ENCODE measurements around the gene FAM174B. TPM values are rescaled to one million over a fixed set of nuclear protein-coding genes. Genes with fewer than 3 reads are reported as not detected.

Gene FAM174B
- total RNA-seq, 1 experiment from 2014 or later: 0.30 TPM

- no peaks in the 10 kb centered on the region for H3K36me3 ChIP-seq (ENCODE audit: control insufficient read depth in 1 of 2, insufficient read depth in 2 of 2, low read length in 2 of 2)
- no peaks in the 10 kb centered on the region for H3K27me3 ChIP-seq (ENCODE audit: insufficient read depth, low read length)
- no peak overlapping the region for H3K4me3 ChIP-seq (replicated peaks in 1 of 2; ENCODE audit: low read depth in 1 of 2, low read length in 2 of 2)
- H3K79me2 ChIP-seq (ENCODE audit: insufficient read depth, low read length): no peaks in the 10 kb centered on the region
- TF ChIP-seq POLR2AphosphoS5 (IDR thresholded peaks at IDR 0.05; ENCODE audit: low read depth, low read length) (no peak), SRF (IDR thresholded peaks at IDR 0.05; ENCODE audit: low read depth) (no peak), CBX3 (IDR thresholded peaks at IDR 0.05; ENCODE audit: low read depth) (no peak), RAD21 (IDR thresholded peaks at IDR 0.05; ENCODE audit: low read depth) (no peak), CTCF (IDR thresholded peaks at IDR 0.05 in 2 of 3, conservative IDR thresholded peaks at IDR 0.05 in 1 of 3; ENCODE audit: borderline replicate concordance in 1 of 3, insufficient read depth in 1 of 3, low read depth in 2 of 3, low read length in 2 of 3) (no peak), ZFX (IDR thresholded peaks at IDR 0.05) (no peak), TCF7L2 (IDR thresholded peaks at IDR 0.05; ENCODE audit: borderline replicate concordance, extremely low read depth, insufficient read depth, insufficient read length) (no peak), EZH2phosphoT487 (IDR thresholded peaks at IDR 0.05; ENCODE audit: borderline replicate concordance) (no peak), POLR2A (IDR thresholded peaks at IDR 0.05; ENCODE audit: borderline replicate concordance, extremely low read depth, insufficient read depth, insufficient read length) (no peak), ZNF274 (IDR thresholded peaks at IDR 0.05; ENCODE audit: low read depth, low read length) (no peak), ATF3 (IDR thresholded peaks at IDR 0.05) (no peak), SP1 (IDR thresholded peaks at IDR 0.05; ENCODE audit: low read depth) (no peak), MAX (IDR thresholded peaks at IDR 0.05) (no peak), EZH2 (IDR thresholded peaks at IDR 0.05) (no peak), ZBTB33 (IDR thresholded peaks at IDR 0.05; ENCODE audit: extremely low read depth, insufficient replicate concordance, low read length) (no peak), EGR1 (IDR thresholded peaks at IDR 0.05; ENCODE audit: low read depth) (no peak), CEBPB (IDR thresholded peaks at IDR 0.05; ENCODE audit: low read depth) (no peak)
- ChIA-PET RAD21 (ENCODE audit: low non-redundant PET in 1 of 2, low total read pairs in 2 of 2, uncharacterized antibody in 2 of 2, unreplicated experiment in 2 of 2) (no interaction called here), CTCF (interaction anchor here (1.4 kb wide), 1 partner anchor 51 kb away, joined by 3 read pairs; no protein-coding TSS in a partner anchor), POLR2A (interaction anchor here (0.6 kb wide), 1 partner anchor 8 kb away, joined by 3 read pairs; no protein-coding TSS in a partner anchor)
- no peak overlapping the region for H3K4me2 ChIP-seq (ENCODE audit: low read length)
- no peaks in the 10 kb centered on the region for H3K9me3 ChIP-seq (ENCODE audit: control insufficient read depth in 1 of 2, insufficient read depth in 1 of 2, low read depth in 1 of 2, low read length in 2 of 2)
- H3K4me1 ChIP-seq (ENCODE audit: control insufficient read depth in 1 of 2, insufficient read depth in 2 of 2, low read length in 2 of 2): no peaks in the 10 kb centered on the region
- no peak for DNase-seq (ENCODE audit: low read depth, low spot score)
- no TSS peak for BruUV-seq (replicated peaks)
- H2AFZ ChIP-seq (ENCODE audit: low read depth, low read length, poor library complexity, severe bottlenecking): no peak overlapping the region
- H3K27ac ChIP-seq (ENCODE audit: low read depth, low read length): no peak overlapping the region
- intact Hi-C loops (cut with micrococcal nuclease): no loop called here
- H3K9ac ChIP-seq (ENCODE audit: low read length): no peak overlapping the region
- H3K9me2 ChIP-seq (ENCODE audit: insufficient read depth): no peaks in the 10 kb centered on the region
- no peak for ATAC-seq
- no peaks in the 10 kb centered on the region for H4K20me1 ChIP-seq (ENCODE audit: insufficient read depth)
These were observed 7.8 kb upstream of the FAM174B start for GRCh38 chr15:92663250-92663951.

All from HCT116 (cell line).